Right lobe of liver (tissue), 4 donors: ENCODE results near the gene TMEM100.

Experiments used
- POLR2A ChIP-seq: fragments of 450-650 bp; IDR thresholded peaks from one replicate; pipeline ENCODE4 v1.6.1; 2017; ENCODE audit warnings: antibody characterized with exemption, mild to moderate bottlenecking
- TF ChIP-seq, protein P1 (sequence below), 4 donors: fragments of 200-600 bp in 3 of 4; fragments of 450-650 bp in 1 of 4; IDR thresholded peaks; one replicate each; pipeline versions ENCODE4 v1.5.1 to v1.8.0; 2016 to 2022; ENCODE audit warnings: antibody characterized with exemption in 4 of 4, mild to moderate bottlenecking in 2 of 4
- donor health status: DM: no; HTN: no; CAD: no.
- donor health status: DM: no; HTN: no; CAD: no.
- donor health status: DM: no; HTN: yes; CAD: no.

DNA sequence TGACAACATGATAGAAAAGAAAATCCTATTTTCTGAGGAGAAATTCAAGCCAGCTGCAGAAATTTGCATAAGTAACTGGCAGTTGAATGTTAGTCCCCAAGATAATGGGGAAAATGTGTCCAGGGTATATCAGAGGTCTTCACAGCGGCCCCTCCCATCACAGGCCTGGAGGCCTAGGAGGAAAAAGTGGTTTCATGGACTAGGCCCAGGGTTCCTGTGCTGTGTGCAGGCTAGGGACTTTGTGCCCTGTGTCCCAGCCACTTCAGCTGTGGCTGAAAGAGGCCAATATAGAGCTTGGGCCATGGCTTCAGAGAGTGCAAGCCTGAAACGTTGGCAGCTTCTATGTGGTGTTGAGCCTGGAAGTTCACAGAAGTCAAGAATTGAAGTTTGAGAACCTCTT, 35.6 kb downstream of the TMEM100 start:
- TF ChIP-seq, protein P1, sequence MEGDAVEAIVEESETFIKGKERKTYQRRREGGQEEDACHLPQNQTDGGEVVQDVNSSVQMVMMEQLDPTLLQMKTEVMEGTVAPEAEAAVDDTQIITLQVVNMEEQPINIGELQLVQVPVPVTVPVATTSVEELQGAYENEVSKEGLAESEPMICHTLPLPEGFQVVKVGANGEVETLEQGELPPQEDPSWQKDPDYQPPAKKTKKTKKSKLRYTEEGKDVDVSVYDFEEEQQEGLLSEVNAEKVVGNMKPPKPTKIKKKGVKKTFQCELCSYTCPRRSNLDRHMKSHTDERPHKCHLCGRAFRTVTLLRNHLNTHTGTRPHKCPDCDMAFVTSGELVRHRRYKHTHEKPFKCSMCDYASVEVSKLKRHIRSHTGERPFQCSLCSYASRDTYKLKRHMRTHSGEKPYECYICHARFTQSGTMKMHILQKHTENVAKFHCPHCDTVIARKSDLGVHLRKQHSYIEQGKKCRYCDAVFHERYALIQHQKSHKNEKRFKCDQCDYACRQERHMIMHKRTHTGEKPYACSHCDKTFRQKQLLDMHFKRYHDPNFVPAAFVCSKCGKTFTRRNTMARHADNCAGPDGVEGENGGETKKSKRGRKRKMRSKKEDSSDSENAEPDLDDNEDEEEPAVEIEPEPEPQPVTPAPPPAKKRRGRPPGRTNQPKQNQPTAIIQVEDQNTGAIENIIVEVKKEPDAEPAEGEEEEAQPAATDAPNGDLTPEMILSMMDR (IDR thresholded peaks at IDR 0.05): no peak
- no peak for TF ChIP-seq POLR2A
